HepG2 (cell line): ENCODE data around the gene DNLZ. TPM values are rescaled to one million over a fixed set of nuclear protein-coding genes. Genes with fewer than 3 reads are reported as not detected.

ENCODE experiments used
- ETV5 ChIP-seq: IDR thresholded peaks from 2 replicates; pipeline ENCODE4 v1.6.1; 2018; ENCODE audit warnings: missing biosample characterization, missing genetic modification reagents, inconsistent platforms, borderline replicate concordance
- FOXO4 ChIP-seq: sonication (generic); formaldehyde crosslinking; conservative IDR thresholded peaks from 2 replicates; pipeline ENCODE4 v1.8.1; 2023; ENCODE audit warnings: missing genetic modification reagents
- HES4 ChIP-seq: sonication (generic); formaldehyde crosslinking; IDR thresholded peaks from 2 replicates; pipeline ENCODE4 v1.9.0; 2021; ENCODE audit warnings: mild to moderate bottlenecking, missing genetic modification reagents, borderline replicate concordance
- HHEX ChIP-seq: IDR thresholded peaks from 2 replicates; pipeline ENCODE4 v1.6.1; 2016; ENCODE audit warnings: control low read depth
- HOXA9 ChIP-seq: sonication (generic); formaldehyde crosslinking; IDR thresholded peaks from 2 replicates; pipeline ENCODE4 v1.8.1; 2022; ENCODE audit warnings: missing genetic modification reagents, mild to moderate bottlenecking, moderate library complexity, borderline replicate concordance
- IKZF4 ChIP-seq: sonication (generic); formaldehyde crosslinking; IDR thresholded peaks from 2 replicates; pipeline ENCODE4 v1.5.1; 2020; ENCODE audit warnings: borderline replicate concordance, mild to moderate bottlenecking, low read depth, missing genetic modification reagents; ENCODE audit errors: not compliant biosample characterization
- KDM2A ChIP-seq: sonication (generic); formaldehyde crosslinking; IDR thresholded peaks from 2 replicates; pipeline ENCODE4 v1.4.0; 2020; ENCODE audit warnings: low read depth, missing genetic modification reagents, borderline replicate concordance
- MED13 ChIP-seq: sonication (generic); formaldehyde crosslinking; IDR thresholded peaks from 2 replicates; pipeline ENCODE4 v1.5.0; 2020; ENCODE audit warnings: missing genetic modification reagents
- MXD1 ChIP-seq: sonication (generic); formaldehyde crosslinking; IDR thresholded peaks from 2 replicates; pipeline ENCODE4 v1.4.0; 2020; ENCODE audit warnings: mild to moderate bottlenecking, missing genetic modification reagents
- SALL1 ChIP-seq: sonication (generic); formaldehyde crosslinking; IDR thresholded peaks from 2 replicates; pipeline ENCODE4 v1.8.0; 2022; ENCODE audit warnings: mild to moderate bottlenecking, missing genetic modification reagents
- SNAPC4 ChIP-seq: sonication (generic); formaldehyde crosslinking; IDR thresholded peaks from 2 replicates; pipeline ENCODE4 v1.4.0; 2020; ENCODE audit warnings: mild to moderate bottlenecking, missing genetic modification reagents
- ZBTB37 ChIP-seq: sonication (generic); formaldehyde crosslinking; IDR thresholded peaks from 2 replicates; pipeline ENCODE4 v1.4.0; 2020; ENCODE audit warnings: mild to moderate bottlenecking, missing genetic modification reagents
- ZMAT3 ChIP-seq: sonication (generic); formaldehyde crosslinking; conservative IDR thresholded peaks from 2 replicates; pipeline ENCODE4 v1.7.0; 2021; ENCODE audit warnings: missing genetic modification reagents
- ZNF17 ChIP-seq: sonication (generic); formaldehyde crosslinking; IDR thresholded peaks from 2 replicates; pipeline ENCODE4 v1.5.0; 2020; ENCODE audit warnings: mild to moderate bottlenecking, missing genetic modification reagents
- ZNF687 ChIP-seq: sonication (generic); formaldehyde crosslinking; IDR thresholded peaks from 2 replicates; pipeline ENCODE4 v1.5.1; 2020; ENCODE audit warnings: mild to moderate bottlenecking, missing genetic modification reagents, moderate library complexity
- polyA plus RNA-seq, 8 experiments: library from polyadenylated mRNA; depleted of rRNA in 3 of 8; stranded (reverse) in 7 of 8; unstranded in 1 of 8; fragments of >200 nt; fragmentation: Illumina TruSeq in 4 of 8; extraction: Trizol in 4 of 8; gene quantifications; 2 replicates each; pipeline versions ENCODE4 v1.2.1 to v1.2.3, GENCODE V29; 2011 to 2016; ENCODE audit warnings: low read depth in 4 of 8, missing spikeins in 1 of 8, mixed read lengths in 1 of 8; ENCODE audit not compliant: insufficient read depth in 1 of 8
- total RNA-seq, 5 experiments: library from RNA; depleted of rRNA; stranded (reverse); fragments of >200 nt; fragmentation: Illumina TruSeq; extraction: Trizol; gene quantifications; 2 replicates each; pipeline ENCODE4 v1.2.3, GENCODE V29; 2016; ENCODE audit warnings: low read depth in 1 of 5

Gene DNLZ
- total and polyA plus RNA-seq, 2 of the 13 experiments (the other 11 are each of a cell fraction or from before 2014, with no cell fraction given), result 3.4 to 8.0 TPM

GRCh38 chr9:136409557-136410455, 46.3 kb upstream of the DNLZ start (continued):
- peak; percentile 26; the same call in 1 of the 2 replicates for TF ChIP-seq SALL1 (CRISPR knock-in tag)
- no peak for TF ChIP-seq HHEX (CRISPR knock-in tag)
- TF ChIP-seq SNAPC4 (CRISPR knock-in tag), result no peak
- no peak for TF ChIP-seq FOXO4 (CRISPR knock-in tag)
- peak; percentile 98 for TF ChIP-seq ZNF687 (CRISPR knock-in tag)
- TF ChIP-seq MED13 (CRISPR knock-in tag), result no peak; the same call in 1 of the 2 replicates
- TF ChIP-seq KDM2A, result no peak
- TF ChIP-seq MXD1, result no peak; the same call in 1 of the 2 replicates
- no peak for TF ChIP-seq IKZF4 (CRISPR knock-in tag)
- TF ChIP-seq ZNF17, result no peak
- no peak; the same call in 1 of the 2 replicates for TF ChIP-seq HOXA9 (CRISPR knock-in tag)
- TF ChIP-seq HES4 (CRISPR knock-in tag), result peak; percentile 18; the same call in 1 of the 2 replicates
- TF ChIP-seq ETV5, result 0 out of 2 replicates have a peak, but pooled peaks have one; percentile 34
- TF ChIP-seq ZBTB37 (CRISPR knock-in tag), result no peak
- no peak for TF ChIP-seq ZMAT3 (CRISPR knock-in tag)
